GM23248 (cell line): ENCODE data around the gene AP1S3. TPM values are rescaled to one million over a fixed set of nuclear protein-coding genes. Genes with fewer than 3 reads are reported as not detected.

Source experiments
- DNase-seq: peaks from one replicate; pipeline ENCODE4 v3.0.0-alpha.2; 2015
- H2AFZ ChIP-seq: fragments of 200-600 bp; sonication (generic); 2 replicates; pipeline ENCODE4 v1.6.1; 2016; ENCODE audit warnings: antibody characterized with exemption
- H3F3A ChIP-seq: fragments of 200-600 bp; sonication (generic); 2 replicates; pipeline ENCODE4 v1.6.1; 2016; ENCODE audit warnings: mild to moderate bottlenecking, antibody characterized with exemption, mixed run types; ENCODE audit not compliant: insufficient read depth
- H3K27ac ChIP-seq: fragments of 200-600 bp; sonication (generic); 2 replicates; pipeline ENCODE4 v1.5.1; 2016; ENCODE audit warnings: mild to moderate bottlenecking
- H3K27me3 ChIP-seq: fragments of 200-600 bp; sonication (generic); replicated peaks from 2 replicates; pipeline ENCODE4 v1.6.1; 2016; ENCODE audit warnings: mild to moderate bottlenecking; ENCODE audit not compliant: insufficient read depth
- H3K36me3 ChIP-seq: fragments of 200-600 bp; sonication (generic); 2 replicates; pipeline ENCODE4 v1.6.1; 2016; ENCODE audit warnings: low read depth, mild to moderate bottlenecking
- H3K4me1 ChIP-seq: fragments of 200-600 bp; sonication (generic); 2 replicates; pipeline ENCODE4 v1.6.1; 2016; ENCODE audit warnings: mild to moderate bottlenecking; ENCODE audit not compliant: insufficient read depth
- H3K4me2 ChIP-seq: fragments of 200-600 bp; sonication (generic); one replicate; pipeline ENCODE4 v1.6.1; 2016; ENCODE audit warnings: mild to moderate bottlenecking; ENCODE audit not compliant: unreplicated experiment
- H3K4me3 ChIP-seq: fragments of 200-600 bp; sonication (generic); 2 replicates; pipeline ENCODE4 v1.5.1; 2016; ENCODE audit warnings: mild to moderate bottlenecking
- H3K79me2 ChIP-seq: fragments of 200-600 bp; sonication (generic); 2 replicates; pipeline ENCODE4 v1.6.1; 2016; ENCODE audit warnings: mild to moderate bottlenecking; ENCODE audit not compliant: insufficient read depth
- H3K9ac ChIP-seq: fragments of 200-600 bp; sonication (generic); 2 replicates; pipeline ENCODE4 v1.6.1; 2016; ENCODE audit warnings: mild to moderate bottlenecking
- H3K9me2 ChIP-seq: fragments of 200-600 bp; sonication (generic); 2 replicates; pipeline ENCODE4 v1.6.1; 2016; ENCODE audit warnings: mixed run types, mild to moderate bottlenecking, moderate library complexity; ENCODE audit not compliant: insufficient read depth
- H3K9me3 ChIP-seq: fragments of 200-600 bp; sonication (generic); one replicate; pipeline ENCODE4 v1.6.1; 2017; ENCODE audit warnings: low read depth
- H4K20me1 ChIP-seq: fragments of 200-600 bp; sonication (generic); 2 replicates; pipeline ENCODE4 v1.6.0; 2016; ENCODE audit not compliant: insufficient read depth
- EZH2 ChIP-seq: fragments of 200-600 bp; sonication (generic); IDR thresholded peaks from 2 replicates; pipeline ENCODE4 v1.6.1; 2018; ENCODE audit warnings: antibody characterized with exemption, mild to moderate bottlenecking; ENCODE audit not compliant: insufficient read depth, poor library complexity, severe bottlenecking
- EZH2phosphoT487 ChIP-seq: fragments of 200-600 bp; sonication (generic); IDR thresholded peaks from 2 replicates; pipeline ENCODE4 v1.6.1; 2018; ENCODE audit warnings: antibody characterized with exemption, moderate library complexity, mild to moderate bottlenecking, low read depth; ENCODE audit not compliant: insufficient read depth
- WGBS, 2 experiments: methylation state at CpG; one replicate each; pipeline ENCODE4 v1.1.6; 2015 to 2017; ENCODE audit warnings: low lambda C conversion rate in 2 of 2, low coverage in 1 of 2; ENCODE audit errors: missing lambda C conversion rate in 2 of 2; 5-methylcytosine and 5-hydroxymethylcytosine counted together
- in situ Hi-C: fragments of 300-500 bp; cut with MboI; formaldehyde crosslinking; loops from 2 replicates; pipeline ENCODE4 v1.15.0; 2020
- polyA plus RNA-seq: library from polyadenylated mRNA; unstranded; fragments of >200 nt; fragmentation: Nextera tagmentation; extraction: Ambion mirVana; gene quantifications from 2 replicates; pipeline ENCODE4 v1.2.1, GENCODE V29; 2016
- total RNA-seq: library from RNA; depleted of rRNA; stranded (reverse); fragments of >200 nt; shearing (Covaris generic); gene quantifications from 2 replicates; pipeline ENCODE4 v1.2.3, GENCODE V29; 2014

AP1S3 gene
- total and polyA plus RNA-seq, 2 experiments from 2014 or later: 0.43 to 2.0 TPM

DNA sequence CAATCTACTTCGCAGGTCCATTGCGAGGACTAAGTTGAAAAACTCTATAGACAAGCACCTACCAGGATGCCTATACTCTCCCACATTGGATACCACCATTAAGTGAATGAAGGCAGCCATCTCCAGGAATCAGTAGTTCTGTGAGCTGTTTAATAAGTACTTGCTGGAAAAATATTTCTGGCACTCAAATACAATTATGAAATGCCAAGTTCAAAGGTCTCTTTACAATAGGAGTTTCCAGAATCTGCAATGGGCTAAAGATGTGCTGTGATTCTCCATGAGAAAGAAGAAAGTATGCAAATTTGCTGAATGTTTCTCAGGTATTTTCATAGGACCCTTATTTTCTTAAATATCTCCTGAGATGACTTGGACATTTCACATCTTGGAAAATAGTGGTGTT lies 103.0 kb downstream of the AP1S3 start:
- DNase-seq: no peak
- Histone ChIP-seq H3K27me3 (no peaks in the 10 kb centered on the region), H3K36me3 (no peaks in the 10 kb centered on the region), H3K27ac (no peak overlapping the region), H3K9me3 (no peaks in the 10 kb centered on the region), H3K4me3 (no peak overlapping the region), H4K20me1 (no peaks in the 10 kb centered on the region), H3K9ac (no peak overlapping the region), H3K9me2 (no peaks in the 10 kb centered on the region), H3F3A (peaks cover 11% of the 10 kb centered on the region; the same call in 1 of the 2 replicates), H3K79me2 (no peaks in the 10 kb centered on the region), H3K4me2 (no peak overlapping the region), H3K4me1 (peaks cover 20% of the 10 kb centered on the region), H2AFZ (no peak overlapping the region)
- no peak for TF ChIP-seq EZH2
- TF ChIP-seq EZH2phosphoT487: no peak
- in situ Hi-C loops: no loop called here
- WGBS, 2 experiments: 96 to 98% methylated on average over 2 of the region's 2 CpGs

DNA sequence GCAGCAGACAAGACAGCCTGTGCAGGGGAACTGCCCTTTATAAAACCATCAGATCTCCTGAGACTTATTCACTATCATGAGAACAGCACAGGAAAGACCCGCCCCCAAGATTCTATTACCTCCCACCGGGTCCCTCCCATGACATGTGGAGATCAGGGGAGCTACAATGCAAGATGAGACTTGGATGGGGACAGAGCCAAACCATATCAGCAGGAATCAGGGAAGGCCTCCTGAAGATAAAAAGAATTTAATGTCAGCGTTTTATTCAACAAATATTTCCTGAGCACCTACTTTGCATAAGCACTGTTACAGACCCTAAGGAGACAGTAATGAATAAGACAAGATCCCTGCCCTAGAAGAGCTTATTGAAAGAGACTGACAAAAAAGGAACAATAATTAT lies 105.0 kb downstream of the AP1S3 start:
- in situ Hi-C loops: no loop called here
- peaks cover 11% of the 10 kb centered on the region; the same call in 1 of the 2 replicates for H3F3A ChIP-seq
- H3K9me2 ChIP-seq: no peaks in the 10 kb centered on the region
- peaks cover 20% of the 10 kb centered on the region for H3K4me1 ChIP-seq
- TF ChIP-seq EZH2: no peak
- no peak for TF ChIP-seq EZH2phosphoT487
- H3K4me3 ChIP-seq: no peak overlapping the region
- no peak for DNase-seq
- no peak overlapping the region for H3K9ac ChIP-seq
- 86 to 96% methylated on average over 3 of the region's 3 CpGs for WGBS, 2 experiments
- no peaks in the 10 kb centered on the region for H3K27me3 ChIP-seq
- no peaks in the 10 kb centered on the region for H4K20me1 ChIP-seq
- no peak overlapping the region for H2AFZ ChIP-seq
- H3K27ac ChIP-seq: no peak overlapping the region
- no peaks in the 10 kb centered on the region for H3K9me3 ChIP-seq
- H3K4me2 ChIP-seq: no peak overlapping the region
- H3K79me2 ChIP-seq: no peaks in the 10 kb centered on the region
- no peaks in the 10 kb centered on the region for H3K36me3 ChIP-seq

DNA sequence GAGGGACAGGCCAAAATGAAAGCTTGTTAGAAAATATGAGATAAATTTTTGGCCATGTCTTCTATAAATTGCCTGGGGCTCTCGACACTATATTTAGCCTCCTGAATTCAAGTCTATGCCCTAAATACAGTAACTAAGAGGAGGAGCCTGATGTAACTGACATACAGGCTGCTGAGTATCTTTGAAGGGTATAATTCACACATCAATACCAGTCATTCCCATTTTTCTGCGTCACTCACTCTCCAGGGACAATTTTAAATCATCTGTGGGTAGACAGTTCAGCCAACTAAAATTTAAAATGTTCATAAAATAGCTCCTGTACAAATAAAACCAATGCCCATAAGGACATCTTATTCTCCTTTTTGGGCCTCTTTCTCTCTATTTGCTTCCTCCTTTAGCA lies 105.9 kb downstream of the AP1S3 start:
- Histone ChIP-seq H3K9ac (no peak overlapping the region), H3K4me2 (no peak overlapping the region), H3K9me3 (no peaks in the 10 kb centered on the region), H3K4me1 (peaks cover 15% of the 10 kb centered on the region), H3K4me3 (no peak overlapping the region), H2AFZ (no peak overlapping the region), H3K79me2 (no peaks in the 10 kb centered on the region), H3F3A (peaks cover 11% of the 10 kb centered on the region; the same call in 1 of the 2 replicates), H4K20me1 (no peaks in the 10 kb centered on the region), H3K27ac (no peak overlapping the region), H3K36me3 (no peaks in the 10 kb centered on the region), H3K27me3 (no peaks in the 10 kb centered on the region), H3K9me2 (no peaks in the 10 kb centered on the region)
- 89 to 94% methylated on average over 2 of the region's 2 CpGs for WGBS, 2 experiments
- in situ Hi-C loops: no loop called here
- DNase-seq: no peak
- TF ChIP-seq EZH2: no peak

DNA sequence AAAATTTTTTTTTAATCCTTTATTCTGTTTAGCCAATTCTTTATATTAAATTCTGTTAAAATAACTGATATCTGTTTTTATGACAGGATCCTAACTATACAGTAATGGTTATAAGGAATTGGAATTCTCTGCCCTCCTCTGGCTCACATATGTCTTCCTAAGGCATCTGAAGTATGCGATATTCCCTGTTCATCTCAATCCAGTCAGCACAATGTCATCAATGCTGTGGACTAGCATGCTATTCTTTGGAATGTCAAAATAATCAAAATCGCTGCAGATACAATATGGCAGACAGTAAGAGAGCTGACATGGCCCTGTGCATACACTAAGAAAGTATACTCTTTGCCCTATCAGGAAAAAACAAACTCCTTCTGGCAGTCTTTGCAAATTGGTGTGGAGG lies 107.6 kb downstream of the AP1S3 start:
- H3K9me2 ChIP-seq: no peaks in the 10 kb centered on the region
- H3F3A ChIP-seq: peaks cover 14% of the 10 kb centered on the region
- H3K79me2 ChIP-seq: no peaks in the 10 kb centered on the region
- H3K36me3 ChIP-seq: no peaks in the 10 kb centered on the region
- H3K27ac ChIP-seq: no peak overlapping the region
- H3K4me3 ChIP-seq: no peak overlapping the region
- no peak overlapping the region for H3K4me2 ChIP-seq
- WGBS, 2 experiments: 59% methylated on average over 2 of the region's 2 CpGs
- no peaks in the 10 kb centered on the region for H4K20me1 ChIP-seq
- H3K9me3 ChIP-seq: no peaks in the 10 kb centered on the region
- H3K9ac ChIP-seq: no peak overlapping the region
- no peaks in the 10 kb centered on the region for H3K27me3 ChIP-seq
- peaks cover 14% of the 10 kb centered on the region for H3K4me1 ChIP-seq
- no peak overlapping the region for H2AFZ ChIP-seq
- DNase-seq: no peak
- TF ChIP-seq EZH2phosphoT487 (no peak), EZH2 (no peak)
- in situ Hi-C loops: no loop called here

DNA sequence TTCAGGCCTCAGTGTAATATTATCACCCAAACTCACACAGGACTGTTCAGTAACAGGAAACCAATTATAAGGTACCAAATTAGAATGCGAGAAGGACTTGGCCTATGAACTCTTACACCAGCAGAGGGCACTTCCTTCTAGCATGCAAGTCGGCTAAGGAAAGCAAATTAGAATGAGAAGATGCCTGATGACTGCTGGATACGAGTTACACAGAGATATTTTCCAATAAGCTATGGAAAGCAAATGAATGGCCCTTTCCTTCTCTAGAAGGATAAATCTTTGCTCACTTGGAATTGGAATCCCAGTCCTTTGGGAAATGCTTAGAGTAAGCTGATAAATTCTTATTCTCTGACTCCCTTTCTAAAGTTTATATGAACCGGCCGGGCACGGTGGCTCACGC lies 109.8 kb downstream of the AP1S3 start:
- 78 to 82% methylated on average over 7 of the region's 7 CpGs for WGBS, 2 experiments
- no peak overlapping the region for H3K27ac ChIP-seq

More for the DNA sequence above, 109.8 kb downstream of the AP1S3 start:
- no peaks in the 10 kb centered on the region for H3K27me3 ChIP-seq
- H3K4me3 ChIP-seq: no peak overlapping the region
- in situ Hi-C loops: no loop called here
- TF ChIP-seq EZH2phosphoT487 (no peak), EZH2 (no peak)
- peak; percentile 71 for DNase-seq
- no peak overlapping the region for H3K4me2 ChIP-seq
- no peaks in the 10 kb centered on the region for H4K20me1 ChIP-seq
- H3K36me3 ChIP-seq: no peaks in the 10 kb centered on the region
- no peaks in the 10 kb centered on the region for H3K79me2 ChIP-seq
- H3K9ac ChIP-seq: no peak overlapping the region
- H3K9me3 ChIP-seq: no peaks in the 10 kb centered on the region
- H3K4me1 ChIP-seq: peaks cover 21% of the 10 kb centered on the region
- H2AFZ ChIP-seq: no peak overlapping the region
- peaks cover 21% of the 10 kb centered on the region for H3F3A ChIP-seq
- no peaks in the 10 kb centered on the region for H3K9me2 ChIP-seq
